ENCODE measurements around the gene IQUB. TPM values are rescaled to one million over a fixed set of nuclear protein-coding genes. Genes with fewer than 3 reads are reported as not detected.

The IQUB gene
- total RNA-seq, 4 donors from 2014 or later = 5.4 to 11.7 (median 11.5) TPM

DNA sequence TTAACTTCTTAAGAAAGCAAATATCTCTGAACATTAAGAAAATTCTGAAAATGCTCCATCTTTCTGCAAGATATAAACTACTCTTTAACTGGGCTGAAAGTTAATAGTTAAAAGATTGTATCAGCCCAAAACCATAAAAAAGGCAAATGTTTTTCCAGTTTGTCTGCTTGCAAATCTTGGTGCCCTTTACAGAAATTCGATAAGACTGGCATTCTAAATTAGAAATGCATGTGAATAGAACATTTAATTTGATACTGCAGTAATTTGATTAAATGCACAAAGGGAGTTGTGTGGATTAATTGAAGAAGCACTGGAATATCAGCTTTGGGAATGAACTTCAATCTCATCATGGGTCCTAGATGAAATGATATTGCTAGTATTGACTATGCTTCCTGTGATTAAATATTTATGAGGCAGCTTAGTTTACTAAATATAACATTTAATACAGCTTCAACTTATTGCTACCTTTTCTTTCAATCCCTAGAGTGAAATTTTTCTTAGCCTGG, 78.4 kb downstream of the IQUB start:
- Histone ChIP-seq H3K27ac (no peak overlapping the region), H3K9me3 (no peaks in the 10 kb centered on the region), H3K4me3 (replicated peaks in 1 of 3) (no peak overlapping the region), H3K27me3 (no peaks in the 10 kb centered on the region), H3K36me3 (no peaks in the 10 kb centered on the region), H3K4me1 (no peaks in the 10 kb centered on the region)
- TF ChIP-seq POLR2A (IDR thresholded peaks at IDR 0.05) = no peak
- no peak for DNase-seq
- intact Hi-C loops (cut with DNase I) = no loop called here
- WGBS, 2 donors = 84% methylated on average over 1 of the region's 1 CpG

DNA sequence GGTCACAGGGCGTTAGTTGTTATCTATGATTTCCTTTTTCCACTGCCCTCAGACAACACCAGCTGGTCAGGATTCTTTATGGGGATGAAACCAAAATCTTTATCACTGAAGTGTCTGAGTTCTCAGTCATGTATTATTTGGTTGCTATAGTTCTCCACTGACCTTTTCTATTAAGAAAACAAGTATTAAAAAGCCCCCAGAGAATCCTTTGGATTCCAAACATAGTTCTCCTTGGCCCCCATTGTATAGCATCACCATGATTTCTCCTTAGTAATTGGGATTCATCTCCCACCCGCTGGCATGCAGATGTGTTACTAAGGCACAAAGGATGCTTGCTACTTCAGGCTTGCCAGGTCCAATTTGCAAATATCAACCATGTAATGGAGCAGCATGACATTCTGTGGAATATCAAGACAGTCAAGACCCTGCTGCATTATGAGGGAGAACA, 94.3 kb downstream of the IQUB start:
- H3K36me3 ChIP-seq = no peaks in the 10 kb centered on the region
- 51 to 66% methylated on average over 2 of the region's 2 CpGs for WGBS, 2 donors
- TF ChIP-seq, protein P1, sequence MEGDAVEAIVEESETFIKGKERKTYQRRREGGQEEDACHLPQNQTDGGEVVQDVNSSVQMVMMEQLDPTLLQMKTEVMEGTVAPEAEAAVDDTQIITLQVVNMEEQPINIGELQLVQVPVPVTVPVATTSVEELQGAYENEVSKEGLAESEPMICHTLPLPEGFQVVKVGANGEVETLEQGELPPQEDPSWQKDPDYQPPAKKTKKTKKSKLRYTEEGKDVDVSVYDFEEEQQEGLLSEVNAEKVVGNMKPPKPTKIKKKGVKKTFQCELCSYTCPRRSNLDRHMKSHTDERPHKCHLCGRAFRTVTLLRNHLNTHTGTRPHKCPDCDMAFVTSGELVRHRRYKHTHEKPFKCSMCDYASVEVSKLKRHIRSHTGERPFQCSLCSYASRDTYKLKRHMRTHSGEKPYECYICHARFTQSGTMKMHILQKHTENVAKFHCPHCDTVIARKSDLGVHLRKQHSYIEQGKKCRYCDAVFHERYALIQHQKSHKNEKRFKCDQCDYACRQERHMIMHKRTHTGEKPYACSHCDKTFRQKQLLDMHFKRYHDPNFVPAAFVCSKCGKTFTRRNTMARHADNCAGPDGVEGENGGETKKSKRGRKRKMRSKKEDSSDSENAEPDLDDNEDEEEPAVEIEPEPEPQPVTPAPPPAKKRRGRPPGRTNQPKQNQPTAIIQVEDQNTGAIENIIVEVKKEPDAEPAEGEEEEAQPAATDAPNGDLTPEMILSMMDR (IDR thresholded peaks at IDR 0.05) = no peak
- TF ChIP-seq POLR2A (IDR thresholded peaks at IDR 0.05) = no peak
- H3K4me1 ChIP-seq = no peaks in the 10 kb centered on the region
- H3K27me3 ChIP-seq = no peaks in the 10 kb centered on the region
- H3K9me3 ChIP-seq = no peaks in the 10 kb centered on the region
- H3K27ac ChIP-seq = no peak overlapping the region
- no peak for DNase-seq
- intact Hi-C loops (cut with DNase I) = no loop called here
- no peak overlapping the region for H3K4me3 ChIP-seq (replicated peaks in 1 of 3)

DNA sequence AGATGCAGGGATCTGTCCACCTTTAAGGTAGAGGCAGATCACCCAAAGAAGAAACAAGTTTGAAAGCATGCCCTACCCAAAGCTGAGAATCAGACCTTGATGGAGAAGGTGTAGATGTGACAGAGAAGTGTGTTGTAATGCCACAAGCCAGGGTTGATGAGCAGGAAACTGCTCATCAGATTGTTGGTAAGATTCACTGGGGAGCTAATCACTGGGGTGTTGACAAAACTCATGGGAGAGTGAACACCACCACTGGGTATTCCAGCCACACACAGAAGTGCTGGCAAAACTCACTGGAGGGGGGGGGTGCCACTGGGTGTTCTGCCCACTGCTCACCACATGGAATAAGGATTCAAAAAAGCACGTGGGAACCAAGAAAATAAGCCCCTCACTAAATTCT, 95.2 kb downstream of the IQUB start:
- 73 to 80% methylated on average over 1 of the region's 1 CpG for WGBS, 2 donors
- no peaks in the 10 kb centered on the region for H3K9me3 ChIP-seq
- no peaks in the 10 kb centered on the region for H3K27me3 ChIP-seq
- TF ChIP-seq, protein P1 (IDR thresholded peaks at IDR 0.05) = no peak
- no peak for TF ChIP-seq POLR2A (IDR thresholded peaks at IDR 0.05)
- H3K27ac ChIP-seq = no peak overlapping the region
- no peak overlapping the region for H3K4me3 ChIP-seq (replicated peaks in 1 of 3)
- H3K36me3 ChIP-seq = no peaks in the 10 kb centered on the region
- intact Hi-C loops (cut with DNase I) = no loop called here
- DNase-seq = no peak
- H3K4me1 ChIP-seq = no peaks in the 10 kb centered on the region

DNA sequence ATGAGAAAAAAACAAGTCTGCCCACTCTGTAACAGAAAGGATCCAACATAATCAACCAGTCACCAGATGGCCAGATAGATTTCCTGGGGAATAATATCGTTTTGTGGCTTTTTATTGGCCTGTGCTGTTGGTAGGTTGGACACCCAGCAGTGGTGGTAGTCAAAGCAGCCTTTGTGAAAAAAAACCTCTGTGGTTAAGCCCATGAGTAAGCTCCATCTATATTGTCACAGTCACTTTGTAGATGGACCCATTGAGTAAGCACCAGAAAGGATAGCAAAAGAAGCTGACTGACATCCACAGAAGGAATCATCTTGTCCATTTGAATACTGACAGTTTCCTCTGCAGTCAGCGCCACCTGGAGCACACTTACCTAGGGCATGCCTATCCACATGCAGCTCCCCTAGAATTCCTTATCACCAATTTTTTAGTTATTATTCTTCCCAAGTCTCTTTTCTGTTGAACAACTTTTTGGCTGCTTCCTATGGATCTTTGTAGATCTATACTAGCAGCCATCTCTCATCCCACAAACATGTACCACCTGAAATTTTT, 96.9 kb downstream of the IQUB start:
- no peak for TF ChIP-seq POLR2A (IDR thresholded peaks at IDR 0.05)
- TF ChIP-seq, protein P1 (IDR thresholded peaks at IDR 0.05) = no peak
- Histone ChIP-seq H3K36me3 (no peaks in the 10 kb centered on the region), H3K4me1 (no peaks in the 10 kb centered on the region), H3K4me3 (replicated peaks in 1 of 3) (no peak overlapping the region), H3K27me3 (no peaks in the 10 kb centered on the region), H3K9me3 (no peaks in the 10 kb centered on the region), H3K27ac (no peak overlapping the region)
- no peak for DNase-seq
- intact Hi-C loops (cut with DNase I) = no loop called here
- 73 to 88% methylated on average over 2 of the region's 2 CpGs for WGBS, 2 donors

DNA sequence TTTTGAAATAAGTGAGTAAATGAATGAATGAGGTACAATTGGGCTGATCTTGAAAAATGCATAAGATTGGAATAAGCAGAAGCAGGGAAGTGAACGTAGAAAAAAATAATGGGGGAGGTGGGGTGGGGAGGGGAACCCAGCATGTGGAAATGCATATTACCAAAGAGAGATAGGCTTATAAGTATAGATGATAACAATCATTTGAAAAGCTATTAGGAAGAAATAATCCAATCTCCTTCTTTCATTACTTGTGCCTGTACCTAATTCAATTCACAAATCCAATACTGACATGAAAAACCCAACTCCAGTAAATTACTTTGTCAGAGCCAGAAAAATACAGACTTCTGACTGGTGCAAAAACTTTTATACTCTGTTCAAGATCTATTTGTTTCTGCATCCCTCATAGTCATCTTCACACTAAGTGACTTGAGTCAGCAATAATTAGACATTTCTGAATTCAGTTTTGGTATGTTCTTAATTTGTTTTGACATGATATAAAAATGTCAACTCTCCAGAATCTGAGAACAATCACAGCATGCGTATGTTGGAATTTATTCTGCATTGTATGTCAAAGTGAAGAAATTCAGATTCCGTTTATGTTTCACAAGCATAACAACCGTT, 99.2 kb downstream of the IQUB start:
- no peak for DNase-seq
- Histone ChIP-seq H3K27me3 (no peaks in the 10 kb centered on the region), H3K36me3 (no peaks in the 10 kb centered on the region), H3K4me3 (replicated peaks in 1 of 3) (no peak overlapping the region), H3K27ac (no peak overlapping the region), H3K4me1 (no peaks in the 10 kb centered on the region), H3K9me3 (no peaks in the 10 kb centered on the region)
- WGBS, 2 donors = 78 to 82% methylated on average over 4 of the region's 4 CpGs
- intact Hi-C loops (cut with DNase I) = no loop called here
- TF ChIP-seq, protein P1 (IDR thresholded peaks at IDR 0.05) = no peak
- no peak for TF ChIP-seq POLR2A (IDR thresholded peaks at IDR 0.05)

Measured in thyroid gland (tissue), 4 donors.